Neural cell (in vitro differentiated cells): ENCODE measurements around the gene CADM1. TPM values are rescaled to one million over a fixed set of nuclear protein-coding genes. Genes with fewer than 3 reads are reported as not detected.

Experiments
- H2AFZ ChIP-seq: fragments of 200-600, 300-800 bp; sonication (generic), shearing (Covaris generic); 2 replicates; pipeline ENCODE4 v1.6.0; 2014; ENCODE audit warnings: low read depth, mild to moderate bottlenecking, antibody characterized with exemption, low read length, moderate library complexity
- H3F3A ChIP-seq: fragments of 200-600 bp; shearing (Covaris generic); 2 replicates; pipeline ENCODE4 v1.6.1; 2016; ENCODE audit warnings: mild to moderate bottlenecking, moderate library complexity, mixed read lengths, antibody characterized with exemption, low read length; ENCODE audit not compliant: insufficient read depth, poor library complexity, severe bottlenecking
- H3K27ac ChIP-seq: fragments of 200-600, 300-800 bp; sonication (generic), shearing (Covaris generic); 2 replicates; pipeline ENCODE4 v1.5.1; 2014; ENCODE audit warnings: mild to moderate bottlenecking, low read length, moderate library complexity
- H3K27me3 ChIP-seq: fragments of 300-800, 200-600 bp; sonication (generic), shearing (Covaris generic); 2 replicates; pipeline ENCODE4 v1.6.0; 2014; ENCODE audit warnings: mild to moderate bottlenecking, low read depth, low read length, moderate library complexity; ENCODE audit not compliant: insufficient read depth
- H3K36me3 ChIP-seq: fragments of 300-800, 200-600 bp; sonication (generic), shearing (Covaris generic); 2 replicates; pipeline ENCODE4 v1.5.1; 2014; ENCODE audit warnings: mild to moderate bottlenecking, antibody characterized with exemption, low read length, moderate library complexity; ENCODE audit not compliant: insufficient read depth
- H3K4me2 ChIP-seq: fragments of 300-800, 200-600 bp; sonication (generic), shearing (Covaris generic); 2 replicates; pipeline ENCODE4 v1.6.0; 2014; ENCODE audit warnings: mild to moderate bottlenecking, low read length
- H3K4me3 ChIP-seq: fragments of 300-800, 200-600 bp; sonication (generic), shearing (Covaris generic); 2 replicates; pipeline ENCODE4 v1.5.1; 2014; ENCODE audit warnings: mild to moderate bottlenecking, low read length, moderate library complexity
- H3K79me2 ChIP-seq: fragments of 200-600 bp; shearing (Covaris generic); replicated peaks from 2 replicates; pipeline ENCODE4 v1.6.0; 2014; ENCODE audit warnings: mild to moderate bottlenecking, low read length, moderate library complexity; ENCODE audit not compliant: insufficient read depth
- H3K9ac ChIP-seq: fragments of 300-800, 200-600 bp; sonication (generic), shearing (Covaris generic); 2 replicates; pipeline ENCODE4 v1.6.1; 2016; ENCODE audit warnings: mild to moderate bottlenecking, low read length, mixed read lengths
- H3K9me2 ChIP-seq: fragments of 200-600 bp; shearing (Covaris generic); 2 replicates; pipeline ENCODE4 v1.6.1; 2016; ENCODE audit warnings: mild to moderate bottlenecking, low read length, mixed read lengths; ENCODE audit not compliant: insufficient read depth
- H3K9me3 ChIP-seq: fragments of 200-600, 300-800 bp; sonication (generic), shearing (Covaris generic); 2 replicates; pipeline ENCODE4 v1.6.1; 2016; ENCODE audit warnings: mild to moderate bottlenecking, mixed run types, low read length, moderate library complexity, mixed read lengths
- H4K20me1 ChIP-seq: fragments of 200-600 bp; shearing (Covaris generic); 2 replicates; pipeline ENCODE4 v1.6.1; 2016; ENCODE audit warnings: mild to moderate bottlenecking, mixed run types; ENCODE audit not compliant: insufficient read depth
- CTCF ChIP-seq: fragments of 450-650 bp; IDR thresholded peaks from 2 replicates; pipeline ENCODE4 v1.5.1; 2014; ENCODE audit warnings: antibody characterized with exemption, mild to moderate bottlenecking, moderate library complexity; ENCODE audit not compliant: poor library complexity, severe bottlenecking
- EP300 ChIP-seq: fragments of 450-650 bp; conservative IDR thresholded peaks from 2 replicates; pipeline ENCODE4 v1.6.1; 2014; ENCODE audit warnings: antibody characterized with exemption, mild to moderate bottlenecking, moderate library complexity; ENCODE audit not compliant: poor library complexity, severe bottlenecking
- EZH2 ChIP-seq: fragments of 200-600, 300-800 bp; shearing (Covaris generic), sonication (generic); IDR thresholded peaks from 2 replicates; pipeline ENCODE4 v1.6.1; 2014; ENCODE audit warnings: antibody characterized with exemption, low read length, borderline replicate concordance, mild to moderate bottlenecking; ENCODE audit not compliant: insufficient read depth, poor library complexity, severe bottlenecking
- MXI1 ChIP-seq: fragments of 450-650 bp; conservative IDR thresholded peaks from 2 replicates; pipeline ENCODE4 v1.6.1; 2014; ENCODE audit warnings: antibody characterized with exemption, mild to moderate bottlenecking; ENCODE audit not compliant: poor library complexity, severe bottlenecking
- POLR2AphosphoS5 ChIP-seq: IDR thresholded peaks from 2 replicates; pipeline ENCODE4 v1.6.1; 2012
- RAD21 ChIP-seq: fragments of 450-650 bp; conservative IDR thresholded peaks from 2 replicates; pipeline ENCODE4 v1.6.1; 2014; ENCODE audit warnings: antibody characterized with exemption, mild to moderate bottlenecking, moderate library complexity
- REST ChIP-seq: IDR thresholded peaks from 2 replicates; pipeline ENCODE4 v1.6.1; 2012; ENCODE audit warnings: borderline replicate concordance
- SMC3 ChIP-seq: fragments of 450-650 bp; conservative IDR thresholded peaks from 2 replicates; pipeline ENCODE4 v1.6.1; 2014; ENCODE audit warnings: antibody characterized with exemption, mild to moderate bottlenecking, moderate library complexity; ENCODE audit not compliant: poor library complexity
- TAF1 ChIP-seq: IDR thresholded peaks from 2 replicates; pipeline ENCODE4 v1.6.1; 2012; ENCODE audit warnings: low read depth
- polyA plus RNA-seq: library from polyadenylated mRNA; depleted of rRNA; stranded (reverse); fragments of >200 nt; gene quantifications from 2 replicates; pipeline ENCODE4 v1.2.3, GENCODE V29; 2014

CADM1 gene
- polyA plus RNA-seq, 1 donor from 2014 or later, result 92.1 TPM

GRCh38 chr11:115352805-115353485, 151.3 kb downstream of the CADM1 start:
- no peak for TF ChIP-seq REST
- TF ChIP-seq EP300, result no peak
- no peak for TF ChIP-seq MXI1
- no peak for TF ChIP-seq EZH2
- no peak for TF ChIP-seq POLR2AphosphoS5
- no peak for TF ChIP-seq RAD21
- TF ChIP-seq TAF1, result no peak
- no peak for TF ChIP-seq CTCF
- TF ChIP-seq SMC3, result no peak
- Histone ChIP-seq H3F3A (no peaks in the 10 kb centered on the region), H3K4me2 (no peak overlapping the region), H3K27me3 (no peaks in the 10 kb centered on the region), H3K9me3 (no peaks in the 10 kb centered on the region), H4K20me1 (no peaks in the 10 kb centered on the region), H3K36me3 (no peaks in the 10 kb centered on the region), H3K9ac (no peak overlapping the region), H3K27ac (no peak overlapping the region), H3K9me2 (no peaks in the 10 kb centered on the region), H3K79me2 (no peaks in the 10 kb centered on the region), H2AFZ (no peak overlapping the region), H3K4me3 (no peak overlapping the region)

GRCh38 chr11:115349335-115350017, 154.7 kb downstream of the CADM1 start:
- H3K36me3 ChIP-seq, result no peaks in the 10 kb centered on the region
- no peak overlapping the region for H3K4me3 ChIP-seq
- no peaks in the 10 kb centered on the region for H3K9me2 ChIP-seq
- H2AFZ ChIP-seq, result no peak overlapping the region
- TF ChIP-seq CTCF (no peak), MXI1 (no peak), TAF1 (no peak), SMC3 (no peak), EP300 (no peak), RAD21 (no peak), EZH2 (no peak), REST (no peak), POLR2AphosphoS5 (no peak)
- no peak overlapping the region for H3K27ac ChIP-seq
- no peaks in the 10 kb centered on the region for H3K27me3 ChIP-seq
- H3F3A ChIP-seq, result no peaks in the 10 kb centered on the region
- H3K9ac ChIP-seq, result no peak overlapping the region
- H3K9me3 ChIP-seq, result no peaks in the 10 kb centered on the region
- no peak overlapping the region for H3K4me2 ChIP-seq
- H4K20me1 ChIP-seq, result peaks cover 4% of the 10 kb centered on the region
- no peaks in the 10 kb centered on the region for H3K79me2 ChIP-seq
